NCI-H345 treated with DMSO at 0.1 percent for 48 hours (cell line): ENCODE results near the gene TNIK.
"Not testable (repeated sequence)": the region's sequence is repeated elsewhere in the genome, so short reads cannot be mapped to it uniquely, and the experiment has no call there.

Experiments
- DNase-seq: peaks from one replicate; lab custom pipeline; 2025; ENCODE audit not compliant: unreplicated experiment; lab: John Stamatoyannopoulos, UW

TNIK gene

GRCh38 chr3:171388527-171388926 is 71.7 kb downstream of the TNIK start:
- no peak for DNase-seq

- no peak for DNase-seq
Observed at GRCh38 chr3:171387062-171387461, 73.1 kb downstream of the TNIK start.

DNA sequence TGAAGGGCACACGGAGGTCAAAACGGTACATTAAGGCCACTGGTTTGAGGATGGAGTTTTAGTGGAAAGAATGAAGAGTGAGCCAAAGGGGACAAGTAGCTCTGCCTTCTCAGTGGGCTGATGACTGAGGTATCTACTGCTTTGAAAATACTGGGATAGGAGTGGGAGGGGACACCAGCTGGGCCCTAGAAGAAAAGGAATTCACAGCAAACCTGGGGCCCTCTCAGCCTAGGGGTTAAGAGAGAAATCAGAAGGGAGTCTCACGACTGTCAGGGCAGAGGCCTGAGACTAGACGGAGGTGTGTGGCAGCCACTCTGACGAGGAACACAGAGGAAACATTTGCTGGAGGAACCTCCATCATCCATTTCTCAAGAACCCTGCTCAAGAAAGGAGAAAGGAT is 75.1 kb downstream of the TNIK start:
- no peak for DNase-seq

- DNase-seq: no peak
Observed at GRCh38 chr3:171384101-171384891, 75.9 kb downstream of the TNIK start.

DNA sequence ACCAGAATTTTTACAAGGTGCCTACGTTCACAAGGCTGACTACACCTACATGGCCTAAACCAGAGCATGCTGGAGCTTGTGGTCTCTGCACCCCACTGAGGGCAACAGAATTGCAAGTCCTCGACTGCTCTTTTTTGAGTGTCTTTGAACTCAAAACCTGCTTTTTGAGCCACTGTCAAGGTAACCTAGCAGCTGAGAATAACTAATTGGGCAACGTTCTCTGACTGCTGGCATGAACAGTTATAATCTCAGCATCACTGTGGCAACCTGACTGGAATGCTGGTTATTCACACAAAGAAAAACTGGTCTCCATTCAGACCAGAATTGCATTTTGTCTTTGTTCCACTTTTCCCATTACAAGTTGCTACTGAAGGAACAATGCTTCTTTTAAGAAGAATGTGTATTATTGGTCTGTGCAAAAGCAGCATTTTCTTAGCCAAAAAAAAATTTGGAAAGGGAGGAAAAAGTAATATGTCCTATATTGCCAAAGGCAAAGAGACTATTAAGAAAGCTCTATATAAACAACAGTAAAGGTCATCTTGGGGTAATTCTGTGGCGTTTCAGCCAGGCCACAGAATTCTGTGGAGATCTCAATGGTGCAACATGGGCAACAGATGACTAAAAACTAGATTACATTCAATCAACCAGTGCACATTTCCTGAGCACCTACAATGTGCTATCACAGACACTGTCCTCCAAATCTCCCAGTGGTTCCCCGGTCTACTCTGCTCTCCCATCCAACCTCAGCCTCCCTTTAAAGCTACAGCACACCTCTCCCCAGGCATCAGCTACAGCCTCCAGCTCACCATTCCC is 76.8 kb downstream of the TNIK start:
- DNase-seq: no peak

DNA sequence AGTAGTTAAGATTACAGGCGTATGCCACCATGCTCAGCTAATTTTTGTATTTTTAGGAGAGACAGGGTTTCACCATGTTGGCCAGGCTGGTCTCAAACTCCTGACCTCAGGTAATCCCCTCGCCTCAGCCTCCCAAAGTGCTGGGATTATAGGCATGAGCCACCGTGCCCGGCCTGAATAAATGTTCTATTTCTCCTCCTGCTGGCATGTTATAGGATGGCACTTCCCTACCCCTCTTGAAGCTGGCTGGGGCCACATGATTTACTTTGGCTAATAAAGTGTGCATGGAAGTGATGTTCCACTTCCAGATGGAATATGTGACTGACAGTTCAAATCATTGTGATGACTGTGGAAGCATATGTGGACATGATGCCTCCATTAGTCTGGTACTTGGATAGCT is 77.9 kb downstream of the TNIK start:
- not testable (repeated sequence) for DNase-seq

DNA sequence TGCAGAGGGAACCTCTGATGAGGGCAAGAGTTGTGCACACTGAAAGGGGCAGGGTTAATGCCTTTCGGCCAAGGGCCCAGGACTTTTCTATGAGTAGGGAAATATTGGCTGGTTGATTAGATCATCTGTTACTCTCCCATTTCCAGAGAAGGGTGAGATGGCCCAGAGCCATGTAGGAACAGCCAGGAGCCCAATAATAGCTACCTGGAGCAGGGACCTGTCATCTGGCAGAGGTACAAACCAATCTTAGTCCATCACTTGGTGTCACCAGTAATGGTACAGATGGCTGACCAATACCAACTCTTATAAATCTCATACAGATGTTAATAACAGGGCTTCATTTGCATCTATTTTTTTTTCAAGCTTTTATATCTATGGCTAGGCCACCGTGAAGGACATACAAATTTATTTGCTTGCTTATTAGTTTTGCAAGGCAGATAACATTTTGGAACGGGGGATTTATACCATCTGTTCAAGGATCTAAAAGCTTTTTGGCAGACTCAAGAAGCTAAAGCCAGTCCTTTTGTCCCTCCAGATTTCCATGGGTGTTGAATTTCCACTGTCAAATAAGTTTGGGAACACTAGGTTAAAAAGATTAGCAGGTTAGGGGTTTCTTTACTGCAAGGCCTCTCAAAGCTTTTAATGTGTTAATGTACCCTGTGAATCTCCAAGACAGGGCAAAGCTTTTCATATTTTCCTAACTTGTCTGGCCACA is 79.3 kb downstream of the TNIK start:
- no peak for DNase-seq

GRCh38 chr3:171379961-171380483 is 80.2 kb downstream of the TNIK start:
- DNase-seq: no peak

- no peak for DNase-seq
Observed at GRCh38 chr3:171379281-171379680, 80.9 kb downstream of the TNIK start.

GRCh38 chr3:171378586-171378985 is 81.6 kb downstream of the TNIK start:
- no peak for DNase-seq

- no peak for DNase-seq
Observed at GRCh38 chr3:171377859-171378258, 82.3 kb downstream of the TNIK start.

GRCh38 chr3:171376596-171376947 is 83.6 kb downstream of the TNIK start:
- no peak for DNase-seq

DNA sequence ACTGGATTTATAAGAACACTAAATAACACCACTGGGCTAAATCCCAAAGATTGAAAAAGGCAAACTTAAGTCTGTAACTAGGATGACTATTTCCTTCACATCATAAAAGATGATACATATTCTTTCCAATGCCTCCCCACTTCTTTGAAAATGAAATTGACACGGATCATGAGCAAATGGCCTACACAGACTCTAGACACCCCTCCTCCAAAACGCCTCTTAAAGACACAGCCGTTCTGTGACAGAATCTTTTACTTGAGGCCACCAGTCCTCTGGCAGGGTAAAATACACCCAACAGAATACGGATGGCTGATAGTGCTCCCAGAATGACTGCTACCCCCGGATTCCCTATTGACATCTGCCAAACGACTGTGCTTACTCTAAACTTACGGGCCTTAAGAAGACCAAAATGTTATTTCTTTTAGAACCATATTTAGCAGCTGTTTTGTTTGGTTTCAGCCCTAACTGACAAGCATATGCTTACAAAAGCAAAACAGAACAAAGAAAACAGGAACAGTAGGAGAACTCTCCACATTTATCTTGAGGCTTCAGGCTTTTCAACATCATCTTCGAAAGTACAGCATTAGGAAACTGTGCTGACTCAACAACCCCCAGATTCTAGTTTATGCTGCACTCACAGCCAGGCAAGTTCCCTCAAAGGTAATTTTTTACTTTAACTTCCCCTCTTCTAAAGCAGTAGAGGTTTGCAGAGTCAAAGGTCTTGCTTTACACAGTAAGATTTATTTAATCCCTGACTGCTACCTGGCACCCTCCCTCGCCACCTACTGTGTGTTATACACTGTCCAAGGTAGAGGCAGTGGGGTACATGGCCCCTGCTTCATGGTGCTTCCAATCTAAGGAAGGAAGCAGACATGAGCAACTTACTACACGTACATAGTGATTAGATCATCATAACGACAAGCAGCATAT is 84.3 kb downstream of the TNIK start:
- DNase-seq: no peak

GRCh38 chr3:171374661-171375285 is 85.4 kb downstream of the TNIK start:
- DNase-seq: no peak

- DNase-seq: no peak
Observed at GRCh38 chr3:171374260-171374659, 85.9 kb downstream of the TNIK start.

DNA sequence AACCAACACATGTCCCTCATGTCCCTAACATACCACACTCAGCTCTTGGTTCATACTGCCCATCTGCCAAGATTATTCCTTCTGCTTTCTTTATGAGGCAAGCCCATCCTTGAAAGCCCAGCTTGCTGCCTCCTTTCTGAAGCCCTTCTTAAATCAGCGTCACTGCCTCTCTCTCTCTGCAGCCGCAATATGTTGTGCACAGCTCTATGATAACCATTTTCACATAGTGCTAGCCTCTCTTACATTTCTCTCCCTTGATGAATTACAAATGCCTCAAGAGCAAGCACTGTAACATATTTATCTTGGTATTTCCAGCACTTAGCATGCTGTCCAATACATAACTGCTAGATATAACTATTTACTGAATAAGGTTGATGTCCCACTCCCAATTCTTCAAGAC is 86.5 kb downstream of the TNIK start:
- DNase-seq: no peak

DNA sequence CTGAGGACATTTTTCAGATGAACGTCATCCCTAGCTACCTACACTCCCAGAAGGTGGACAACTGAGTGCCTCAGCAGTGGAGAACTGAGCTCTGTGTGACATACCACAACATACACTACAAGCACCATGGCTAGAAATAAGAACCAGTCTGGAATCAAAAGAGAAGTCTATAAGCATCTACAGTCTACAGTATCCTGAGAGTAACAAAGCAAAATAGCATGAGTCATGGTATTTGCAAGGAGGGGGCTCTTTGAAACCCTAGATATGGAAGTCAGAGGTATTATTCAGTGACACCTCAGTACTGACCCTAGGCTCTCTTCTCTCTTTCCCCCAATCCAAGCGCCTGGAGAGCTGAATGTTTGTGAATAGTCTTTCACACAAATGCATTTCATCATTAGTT is 87.5 kb downstream of the TNIK start:
- DNase-seq: no peak

DNA sequence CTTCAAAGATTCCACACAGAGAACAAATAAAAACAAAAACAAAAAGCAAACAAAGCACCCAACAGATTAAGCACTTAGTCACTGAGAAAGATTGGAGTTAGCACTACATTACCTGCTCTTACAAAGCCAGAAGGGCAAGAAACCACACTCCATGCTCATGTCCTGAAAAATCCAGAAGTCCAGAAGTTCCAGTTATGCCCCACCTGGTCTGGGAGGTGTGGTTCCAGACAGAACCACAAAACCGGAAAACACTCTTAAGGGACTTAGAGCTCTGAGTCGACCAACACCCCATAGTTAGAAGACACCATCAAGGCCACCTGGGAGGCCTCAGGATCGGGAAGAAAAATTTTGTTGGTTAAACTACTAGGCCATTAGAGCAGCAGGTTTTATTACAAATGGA is 88.9 kb downstream of the TNIK start:
- no peak for DNase-seq

DNA sequence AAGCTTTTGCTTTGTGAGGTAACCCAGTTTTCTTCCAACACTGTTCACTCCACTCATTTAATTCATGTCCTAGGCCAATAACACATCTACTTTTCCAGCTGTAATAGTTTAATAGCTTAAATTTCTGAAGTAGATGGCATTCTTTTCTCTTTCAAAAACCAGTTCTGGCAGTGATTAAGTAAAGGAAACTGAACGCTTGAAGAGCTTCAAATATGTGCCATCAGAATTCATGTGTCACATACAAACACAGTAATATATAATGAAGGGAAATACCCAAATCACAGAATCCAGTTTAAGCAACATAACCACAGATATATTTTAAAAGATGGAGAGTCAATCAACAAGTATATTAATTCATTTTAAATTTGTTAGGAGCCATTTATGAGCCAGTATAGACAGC is 91.0 kb downstream of the TNIK start:
- no peak for DNase-seq

DNA sequence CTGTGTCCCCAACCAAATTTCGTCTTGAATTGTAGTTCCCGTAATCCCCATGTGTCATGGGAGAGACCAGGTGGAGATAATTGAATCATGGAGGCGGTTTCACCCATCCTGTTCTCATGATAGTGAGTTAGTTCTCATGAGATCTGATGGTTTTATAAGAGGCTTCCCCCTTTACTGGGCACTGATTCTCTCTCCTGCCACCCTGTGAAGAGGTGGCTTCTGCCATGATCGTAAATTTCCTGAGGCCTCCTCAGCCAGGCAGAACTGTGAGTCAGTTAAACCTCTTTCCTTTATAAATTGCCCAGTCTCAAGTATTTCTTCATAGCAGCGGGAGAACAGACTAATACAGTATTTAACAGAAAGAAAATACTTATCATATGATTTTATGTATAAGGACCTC is 93.5 kb downstream of the TNIK start:
- DNase-seq: not testable (repeated sequence)
